ENCODE data around the gene KATNAL2.

Gene KATNAL2

GRCh38 chr18:47109720-47110119 is 192.3 kb downstream of the KATNAL2 start:
- no peak for DNase-seq (ENCODE audit: low read depth, low spot score)
- H3K27ac ChIP-seq: no peak overlapping the region

- no peak overlapping the region for H3K27ac ChIP-seq
- DNase-seq (ENCODE audit: low read depth, low spot score): no peak
Measured at GRCh38 chr18:47110492-47111274, 193.3 kb downstream of the KATNAL2 start.

GRCh38 chr18:47113796-47114540 is 196.6 kb downstream of the KATNAL2 start:
- DNase-seq (ENCODE audit: low read depth, low spot score): no peak

DNA sequence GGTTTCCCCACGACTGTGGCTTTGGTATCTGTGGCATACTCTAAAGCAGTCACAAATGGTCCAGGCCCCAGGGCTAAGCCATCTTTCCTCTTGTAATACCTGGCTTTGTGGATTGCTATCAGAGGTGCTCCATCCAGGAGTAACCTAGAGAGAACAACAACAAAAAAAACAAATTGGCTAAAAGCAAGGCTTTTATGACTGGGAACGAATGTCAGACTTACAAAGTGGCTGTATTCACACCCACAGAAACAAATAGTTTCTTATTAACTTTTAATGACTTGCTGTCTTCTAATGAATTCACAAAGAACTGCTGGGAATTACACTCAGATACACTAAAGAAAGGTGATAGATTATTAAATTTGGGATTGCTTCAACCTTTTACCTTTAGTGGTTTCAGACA is 197.8 kb downstream of the KATNAL2 start:
- no peak overlapping the region for H3K27ac ChIP-seq
- no peak for DNase-seq (ENCODE audit: low read depth, low spot score)

More at GRCh38 chr18:47113796-47114540, 196.6 kb downstream of the KATNAL2 start:
- H3K27ac ChIP-seq: no peak overlapping the region

DNA sequence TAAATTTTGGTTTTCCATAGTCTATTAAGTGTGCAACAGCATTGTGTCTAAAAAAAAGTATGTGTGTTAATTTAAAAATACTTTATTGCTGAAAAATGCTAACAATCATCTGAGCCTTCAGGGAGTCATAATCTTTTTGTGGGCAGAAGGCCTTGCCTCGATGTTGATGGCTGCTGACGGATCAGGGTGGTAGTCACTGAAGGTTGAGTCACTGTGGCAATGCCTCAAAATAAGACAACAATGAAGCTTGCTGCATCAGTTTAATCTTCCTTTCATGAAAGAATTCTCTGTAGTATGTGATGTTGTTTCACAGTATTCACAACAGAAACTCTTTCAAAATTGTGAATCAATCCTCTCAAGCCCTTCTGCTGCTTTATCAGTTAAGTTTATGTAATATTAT is 201.6 kb downstream of the KATNAL2 start:
- no peak for DNase-seq (ENCODE audit: low read depth, low spot score)
- no peak overlapping the region for H3K27ac ChIP-seq

- no peak for DNase-seq (ENCODE audit: low read depth, low spot score)
- no peak overlapping the region for H3K27ac ChIP-seq
Measured at GRCh38 chr18:47120428-47120827, 203.0 kb downstream of the KATNAL2 start.

GRCh38 chr18:47121146-47121545 is 203.7 kb downstream of the KATNAL2 start:
- H3K27ac ChIP-seq: no peak overlapping the region
- DNase-seq (ENCODE audit: low read depth, low spot score): no peak

GRCh38 chr18:47141289-47141688 is 223.9 kb downstream of the KATNAL2 start:
- DNase-seq (ENCODE audit: low read depth, low spot score): no peak
- H3K27ac ChIP-seq: no peak overlapping the region

DNA sequence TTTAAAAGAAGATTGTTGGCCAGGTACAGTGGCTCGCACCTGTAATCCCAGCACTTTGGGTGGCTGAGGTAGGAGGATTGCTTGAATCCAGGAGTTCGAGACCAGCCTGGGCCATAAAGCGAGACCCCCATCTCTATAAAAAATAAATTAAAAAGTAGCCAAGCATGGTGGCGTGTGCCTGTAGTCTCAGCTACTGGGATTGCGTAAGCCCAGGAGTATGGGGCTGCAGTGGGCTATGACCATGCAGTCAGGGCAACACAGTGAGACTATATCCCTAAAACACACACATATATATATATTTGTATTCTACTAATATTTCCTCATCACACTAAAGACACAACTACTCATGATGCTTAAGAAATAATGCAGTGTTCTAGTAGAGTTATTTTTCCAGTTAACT is 225.8 kb downstream of the KATNAL2 start:
- DNase-seq (ENCODE audit: low read depth, low spot score): no peak
- H3K27ac ChIP-seq: no peak overlapping the region

DNA sequence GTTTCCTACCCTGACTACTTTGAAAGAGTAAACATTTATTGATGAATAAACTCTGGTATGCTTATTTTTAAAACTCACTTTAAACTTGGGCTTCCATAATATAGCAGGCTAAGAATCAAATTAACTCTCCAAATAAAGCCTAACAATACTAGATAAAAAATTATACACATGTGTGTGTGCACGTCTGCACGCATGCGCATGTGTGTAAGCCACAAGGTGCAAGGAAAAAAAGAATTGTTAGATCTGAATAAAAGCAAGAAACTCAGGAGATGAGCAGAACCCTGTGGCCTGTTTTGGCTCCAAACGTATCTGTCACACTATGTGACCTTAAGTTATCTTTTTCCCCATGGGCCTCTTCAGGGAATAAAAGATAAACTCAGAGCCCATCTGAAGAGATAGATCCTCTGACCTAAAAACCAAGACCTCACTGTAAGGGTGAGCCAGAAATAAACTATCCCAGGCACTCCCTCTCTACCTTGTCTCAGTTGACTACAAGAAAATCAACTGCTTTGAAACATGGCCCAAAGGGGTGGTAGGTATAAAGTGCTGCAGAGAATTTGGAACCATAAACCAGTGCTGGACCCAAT is 226.6 kb downstream of the KATNAL2 start:
- H3K27ac ChIP-seq: no peak overlapping the region
- DNase-seq (ENCODE audit: low read depth, low spot score): no peak

DNA sequence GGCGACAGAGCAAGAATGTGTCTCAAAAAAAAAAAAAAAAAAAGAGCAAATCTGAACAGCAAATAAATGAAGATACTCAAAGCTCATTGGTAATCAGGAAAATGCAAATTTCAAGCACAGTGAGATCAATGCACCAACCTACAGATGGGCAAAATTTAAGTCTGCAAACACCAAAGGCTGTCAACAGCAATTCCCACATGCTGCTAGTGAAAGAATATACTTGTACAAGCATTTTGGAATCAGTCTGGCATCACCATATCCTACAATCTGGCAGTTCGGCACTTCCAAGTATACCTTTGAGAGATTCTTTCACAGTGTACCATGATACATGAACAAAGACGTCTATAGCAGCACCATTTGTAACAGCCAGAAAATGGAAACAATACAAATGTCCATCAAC is 228.8 kb downstream of the KATNAL2 start:
- no peak for DNase-seq (ENCODE audit: low read depth, low spot score)
- H3K27ac ChIP-seq: no peak overlapping the region

DNA sequence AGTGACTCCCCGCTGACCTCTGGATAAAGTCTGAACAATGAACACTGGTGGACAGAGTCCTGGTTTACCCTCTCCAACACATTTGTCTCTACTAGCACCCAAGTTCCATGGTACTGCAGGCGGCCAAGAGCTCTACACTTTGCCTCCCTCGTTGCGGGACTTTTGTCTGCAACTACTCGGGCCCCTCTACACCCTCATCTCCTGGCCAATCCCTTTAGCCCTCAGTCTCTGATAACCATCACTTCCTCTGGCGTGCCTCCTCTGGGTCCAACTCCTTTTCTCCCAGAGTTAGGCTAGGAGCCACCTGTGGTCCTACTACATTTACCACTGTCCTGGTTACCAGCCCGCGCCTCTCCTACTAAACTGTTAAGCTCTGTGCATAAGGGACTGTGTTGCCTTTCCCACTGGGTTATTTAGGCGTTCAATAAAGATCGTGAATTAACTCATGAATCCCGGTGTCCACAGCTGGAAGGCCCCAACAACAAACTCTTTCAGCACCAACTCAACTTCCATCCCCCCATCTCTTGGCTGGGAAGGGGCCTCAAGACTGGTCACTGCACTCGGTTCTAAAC is 232.1 kb downstream of the KATNAL2 start:
- DNase-seq (ENCODE audit: low read depth, low spot score): no peak
- H3K27ac ChIP-seq: peak overlapping the region; percentile 82

DNA sequence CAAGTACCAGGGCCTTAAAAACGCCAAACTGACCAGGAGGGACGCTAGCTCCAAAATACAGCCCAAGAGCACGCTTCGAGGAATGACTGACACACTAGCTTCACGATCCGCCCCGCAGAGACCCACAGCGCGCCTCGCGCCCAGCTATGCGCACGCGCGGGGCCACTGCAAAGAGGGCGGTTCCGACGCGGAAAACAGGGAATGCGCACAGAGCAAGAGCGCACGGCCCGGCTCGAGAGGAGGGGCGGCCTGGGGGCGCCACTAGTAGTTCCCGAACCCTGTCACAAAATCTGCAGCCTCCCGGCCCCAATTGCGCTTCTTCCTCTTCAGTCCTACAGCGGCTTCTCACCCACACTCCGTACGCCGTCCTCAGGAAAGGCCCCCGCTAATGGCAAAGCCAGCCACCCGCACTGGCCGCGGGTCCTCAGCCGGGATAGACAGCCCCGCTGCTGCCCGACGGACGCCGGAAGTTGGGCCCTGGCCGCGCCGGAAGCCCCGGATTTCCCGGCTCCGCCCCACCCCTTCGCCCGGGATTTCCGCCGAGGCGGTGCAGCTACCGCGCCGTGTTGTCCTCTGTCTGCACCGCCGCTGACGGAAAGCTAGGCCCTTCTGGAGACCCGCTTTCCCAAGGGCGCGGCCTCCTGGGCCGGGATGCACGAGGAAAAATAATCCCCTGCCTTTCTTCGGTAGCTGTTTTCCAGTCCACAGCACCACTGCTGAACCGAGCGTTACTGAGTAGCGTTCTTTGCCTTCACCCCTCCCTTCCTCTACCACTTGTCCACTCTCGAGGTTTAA is 232.8 kb downstream of the KATNAL2 start, which contains the start of gene HDHD2:
Gene HDHD2, minus strand, starts transcription at position 472 of the 795 bp plus-strand sequence. CDS start 14,061 bp downstream, outside the sequence.
- no peak for DNase-seq (ENCODE audit: low read depth, low spot score)
- H3K27ac ChIP-seq: peak within 1 kb of the TSS; percentile 82

GRCh38 chr18:47150824-47151366 is 233.5 kb downstream of the KATNAL2 start:
- DNase-seq (ENCODE audit: low read depth, low spot score): no peak
- peak overlapping the region; percentile 82 for H3K27ac ChIP-seq

GRCh38 chr18:47151439-47151838 is 234.0 kb downstream of the KATNAL2 start:
- DNase-seq (ENCODE audit: low read depth, low spot score): no peak
- H3K27ac ChIP-seq: peak overlapping the region; percentile 82

All from epithelial cell of prostate (primary cell).